Right lobe of liver (tissue), 4 donors: ENCODE measurements around the gene FBLN1.

Experiments
- POLR2A ChIP-seq: fragments of 450-650 bp; IDR thresholded peaks from one replicate; pipeline ENCODE4 v1.6.1; 2017; ENCODE audit warnings: antibody characterized with exemption, mild to moderate bottlenecking
- TF ChIP-seq, protein P1 (sequence below), 4 donors: fragments of 200-600 bp in 3 of 4; fragments of 450-650 bp in 1 of 4; IDR thresholded peaks; one replicate each; pipeline versions ENCODE4 v1.5.1 to v1.8.0; 2016 to 2022; ENCODE audit warnings: antibody characterized with exemption in 4 of 4, mild to moderate bottlenecking in 2 of 4
- donor health status: DM: no; HTN: no; CAD: no.
- donor health status: DM: no; HTN: no; CAD: no.
- donor health status: DM: no; HTN: yes; CAD: no.

DNA sequence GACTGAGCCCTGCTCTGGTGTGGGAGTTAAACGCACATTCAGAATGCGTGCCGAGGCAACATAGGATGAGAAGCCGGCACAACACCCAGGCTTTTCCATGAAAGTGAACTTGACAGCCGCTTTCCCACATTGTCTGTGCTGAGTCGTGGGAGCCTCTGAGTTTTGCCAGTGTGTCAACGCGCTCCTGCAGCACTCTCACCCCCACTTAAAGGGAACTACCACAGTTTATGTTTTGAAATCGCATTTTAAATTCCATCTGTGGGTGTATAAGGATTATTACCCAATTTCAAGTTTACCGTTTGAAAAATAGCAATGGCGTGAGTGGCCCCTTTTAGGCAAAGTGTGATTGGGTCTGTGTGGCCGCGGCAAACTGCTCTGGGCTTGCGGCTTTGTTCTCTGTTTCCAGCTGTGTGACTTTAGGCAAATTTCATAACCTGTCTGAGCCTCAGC is 81.5 kb downstream of the FBLN1 start:
- TF ChIP-seq, protein P1, sequence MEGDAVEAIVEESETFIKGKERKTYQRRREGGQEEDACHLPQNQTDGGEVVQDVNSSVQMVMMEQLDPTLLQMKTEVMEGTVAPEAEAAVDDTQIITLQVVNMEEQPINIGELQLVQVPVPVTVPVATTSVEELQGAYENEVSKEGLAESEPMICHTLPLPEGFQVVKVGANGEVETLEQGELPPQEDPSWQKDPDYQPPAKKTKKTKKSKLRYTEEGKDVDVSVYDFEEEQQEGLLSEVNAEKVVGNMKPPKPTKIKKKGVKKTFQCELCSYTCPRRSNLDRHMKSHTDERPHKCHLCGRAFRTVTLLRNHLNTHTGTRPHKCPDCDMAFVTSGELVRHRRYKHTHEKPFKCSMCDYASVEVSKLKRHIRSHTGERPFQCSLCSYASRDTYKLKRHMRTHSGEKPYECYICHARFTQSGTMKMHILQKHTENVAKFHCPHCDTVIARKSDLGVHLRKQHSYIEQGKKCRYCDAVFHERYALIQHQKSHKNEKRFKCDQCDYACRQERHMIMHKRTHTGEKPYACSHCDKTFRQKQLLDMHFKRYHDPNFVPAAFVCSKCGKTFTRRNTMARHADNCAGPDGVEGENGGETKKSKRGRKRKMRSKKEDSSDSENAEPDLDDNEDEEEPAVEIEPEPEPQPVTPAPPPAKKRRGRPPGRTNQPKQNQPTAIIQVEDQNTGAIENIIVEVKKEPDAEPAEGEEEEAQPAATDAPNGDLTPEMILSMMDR (IDR thresholded peaks at IDR 0.05), result no peak
- TF ChIP-seq POLR2A, result no peak
